ENCODE data around the gene JAG1.

The JAG1 gene

GRCh38 chr20:10652660-10653261 lies 21.0 kb downstream of the JAG1 start:
- no peak for DNase-seq (ENCODE audit: low read depth)

DNA sequence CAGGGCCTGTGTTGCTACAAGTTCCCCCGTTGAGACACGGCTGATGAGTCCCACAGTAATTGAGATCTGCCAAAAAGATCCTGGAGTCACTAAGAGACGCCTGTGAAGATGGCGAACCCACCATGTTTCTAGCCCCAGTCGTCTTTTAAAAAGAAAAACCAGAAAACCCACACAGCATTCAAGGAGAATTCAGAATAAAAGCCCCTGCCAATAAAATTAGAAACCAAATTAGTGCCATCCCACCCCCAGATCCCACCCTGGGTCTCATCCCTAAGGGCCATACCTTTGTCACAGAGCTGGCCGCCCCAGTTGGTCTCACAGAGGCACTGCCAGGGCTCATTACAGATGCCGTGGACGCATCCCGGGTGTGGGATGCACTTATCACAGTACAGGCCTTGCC lies 21.6 kb downstream of the JAG1 start:
- no peak for DNase-seq (ENCODE audit: low read depth)

DNA sequence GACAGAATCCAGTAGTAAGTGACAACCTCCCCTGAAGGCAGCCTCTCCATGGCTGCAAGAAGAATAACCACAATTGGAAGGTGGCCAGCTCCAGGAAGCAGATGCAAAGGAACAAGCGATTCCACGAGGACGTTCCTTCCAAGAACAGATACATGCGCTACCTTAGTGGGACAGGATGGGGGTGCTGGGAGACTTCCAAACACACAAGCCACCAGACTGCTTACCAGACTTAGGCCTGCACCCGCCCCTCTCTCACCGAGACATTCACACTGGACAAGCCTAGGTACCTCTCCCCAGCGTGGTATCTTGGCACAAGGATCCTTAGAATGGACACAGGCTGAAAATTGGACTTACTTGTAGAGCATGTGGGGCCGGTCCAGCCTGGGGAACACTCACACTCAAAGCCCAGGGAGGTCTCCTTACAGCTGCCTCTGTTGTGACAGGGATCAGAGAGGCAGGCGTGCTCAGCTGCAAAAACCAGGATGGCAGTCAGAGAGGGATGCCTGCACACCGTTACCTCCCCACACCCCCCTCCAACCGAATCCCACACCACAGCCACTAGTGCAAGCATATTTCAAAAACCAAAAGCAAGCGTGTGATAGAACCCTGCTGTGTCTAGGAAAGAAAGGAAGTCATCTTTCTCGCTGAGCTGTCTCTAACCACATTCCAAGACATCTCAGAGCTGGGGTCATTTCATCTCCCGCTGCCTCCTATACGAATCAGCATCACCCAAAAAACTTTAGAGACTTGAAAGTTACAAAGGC lies 22.4 kb downstream of the JAG1 start:
- no peak for DNase-seq (ENCODE audit: low read depth)

DNA sequence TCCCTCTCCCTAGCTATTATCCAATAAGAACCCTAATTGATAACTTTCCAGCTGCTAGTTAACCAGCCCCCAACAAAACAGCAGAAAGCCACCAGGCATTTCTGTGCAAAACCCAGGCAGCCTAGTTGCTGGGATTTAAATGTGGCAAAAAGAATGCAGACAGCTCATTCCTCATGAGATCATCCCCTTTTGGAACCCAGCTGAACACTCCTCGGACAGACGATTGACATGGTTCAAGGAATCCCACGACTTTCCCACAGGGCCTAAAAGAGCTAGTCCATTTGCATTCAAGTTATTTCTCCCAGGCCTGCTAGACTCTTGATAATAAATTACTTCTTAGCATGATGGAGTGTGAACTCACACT lies 24.0 kb downstream of the JAG1 start:
- DNase-seq (ENCODE audit: low read depth): no peak

DNA sequence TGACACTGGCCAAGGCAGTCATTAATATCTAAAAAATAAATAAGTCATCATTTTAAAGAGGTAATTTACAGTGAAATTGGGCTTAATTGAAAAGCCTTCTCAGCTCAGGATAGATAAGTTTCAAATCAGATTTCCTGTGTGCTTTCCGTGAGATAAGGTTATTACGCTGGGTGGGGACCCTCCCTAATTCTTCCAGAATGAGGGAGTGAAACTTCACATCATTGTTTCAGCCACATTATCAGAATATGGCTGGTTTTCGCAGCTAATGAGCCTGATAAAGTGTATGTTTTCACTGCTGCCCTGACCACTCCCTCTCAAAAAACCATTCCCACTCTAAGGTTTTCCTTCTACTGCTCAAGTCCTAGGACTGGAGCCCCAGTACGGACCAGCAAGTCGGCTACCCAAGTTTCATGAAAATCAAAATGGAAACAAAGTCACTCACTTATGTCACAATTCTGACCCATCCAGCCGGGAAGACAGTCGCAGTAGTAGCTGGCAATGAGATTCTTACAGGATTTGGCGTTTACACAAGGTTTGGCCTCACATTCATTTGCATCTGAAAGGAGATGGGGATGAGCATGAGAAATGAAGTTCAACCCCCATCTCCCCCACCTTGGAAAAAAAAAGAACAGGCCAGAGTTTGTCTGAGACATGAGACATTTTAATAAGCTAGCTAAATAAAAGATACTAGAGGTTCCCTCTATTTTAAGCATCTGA lies 24.6 kb downstream of the JAG1 start:
- no peak for DNase-seq (ENCODE audit: low read depth)

- DNase-seq (ENCODE audit: low read depth): peak; percentile 61
These were observed 25.1 kb downstream of the JAG1 start for GRCh38 chr20:10648651-10649050.

GRCh38 chr20:10647909-10648308 lies 25.9 kb downstream of the JAG1 start:
- DNase-seq (ENCODE audit: low read depth): no peak

DNA sequence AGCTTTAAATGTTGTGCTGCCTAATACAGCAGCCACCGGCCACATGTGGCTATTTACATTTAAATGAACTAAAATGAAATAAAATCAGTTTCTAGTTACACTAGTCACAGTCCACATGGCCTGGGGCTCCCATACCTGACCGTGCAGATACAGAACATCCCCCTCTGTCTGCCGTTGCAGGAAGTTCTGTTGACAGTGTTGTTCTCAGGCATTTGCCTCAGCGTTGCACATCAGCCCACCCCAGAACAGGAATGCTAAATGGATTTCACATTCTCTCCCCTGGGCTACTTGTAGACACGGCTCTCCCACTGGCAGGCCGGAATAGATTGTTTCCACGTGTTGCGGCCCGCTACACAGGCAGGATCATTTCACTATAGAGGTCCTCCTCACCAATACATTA lies 26.3 kb downstream of the JAG1 start:
- DNase-seq (ENCODE audit: low read depth): no peak

DNA sequence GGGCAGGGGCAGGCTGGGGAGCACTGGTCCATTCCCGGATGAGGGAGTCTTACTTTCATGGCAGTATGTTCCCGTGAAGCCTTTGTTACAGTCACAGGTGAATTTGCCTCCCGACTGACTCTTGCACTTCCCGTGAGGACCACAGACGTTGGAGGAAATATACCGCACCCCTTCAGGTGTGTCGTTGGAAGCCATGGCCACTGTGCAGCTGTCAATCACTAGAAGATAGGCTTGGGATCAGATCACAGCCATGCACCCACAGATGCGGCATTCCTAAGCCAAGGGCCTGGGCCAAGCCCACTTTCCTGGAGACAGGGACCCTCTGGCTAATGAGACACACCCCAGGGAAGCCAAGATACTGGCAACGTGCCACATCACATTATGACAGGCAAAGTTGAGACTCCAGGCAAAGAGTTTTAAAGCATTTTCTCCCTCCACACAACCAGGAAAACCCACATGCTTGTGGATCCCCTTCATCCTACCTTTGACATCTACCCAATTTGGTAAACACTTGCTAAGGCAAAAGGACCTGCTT lies 26.8 kb downstream of the JAG1 start:
- no peak for DNase-seq (ENCODE audit: low read depth)

- DNase-seq (ENCODE audit: low read depth): no peak
These were observed 27.8 kb downstream of the JAG1 start for GRCh38 chr20:10646006-10646405.

- DNase-seq (ENCODE audit: low read depth): no peak
These were observed 28.6 kb downstream of the JAG1 start for GRCh38 chr20:10645205-10645570.

- no peak for DNase-seq (ENCODE audit: low read depth)
These were observed 29.2 kb downstream of the JAG1 start for GRCh38 chr20:10644458-10645204.

DNA sequence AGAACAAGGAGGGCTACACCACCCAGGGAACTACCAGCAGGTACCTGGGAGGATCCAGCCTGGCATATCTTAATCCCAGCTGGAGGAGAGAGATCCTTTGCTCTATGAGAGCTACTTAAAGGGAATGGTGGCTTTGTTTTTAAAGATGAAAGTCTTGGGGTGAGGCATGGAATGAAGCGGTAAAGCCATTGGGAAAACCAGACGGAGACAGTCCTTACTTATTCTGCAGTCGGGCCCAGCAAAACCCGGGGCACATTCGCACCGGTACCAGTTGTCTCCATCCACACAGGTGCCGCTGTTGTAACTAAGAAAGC lies 30.3 kb downstream of the JAG1 start:
- DNase-seq (ENCODE audit: low read depth): no peak

DNA sequence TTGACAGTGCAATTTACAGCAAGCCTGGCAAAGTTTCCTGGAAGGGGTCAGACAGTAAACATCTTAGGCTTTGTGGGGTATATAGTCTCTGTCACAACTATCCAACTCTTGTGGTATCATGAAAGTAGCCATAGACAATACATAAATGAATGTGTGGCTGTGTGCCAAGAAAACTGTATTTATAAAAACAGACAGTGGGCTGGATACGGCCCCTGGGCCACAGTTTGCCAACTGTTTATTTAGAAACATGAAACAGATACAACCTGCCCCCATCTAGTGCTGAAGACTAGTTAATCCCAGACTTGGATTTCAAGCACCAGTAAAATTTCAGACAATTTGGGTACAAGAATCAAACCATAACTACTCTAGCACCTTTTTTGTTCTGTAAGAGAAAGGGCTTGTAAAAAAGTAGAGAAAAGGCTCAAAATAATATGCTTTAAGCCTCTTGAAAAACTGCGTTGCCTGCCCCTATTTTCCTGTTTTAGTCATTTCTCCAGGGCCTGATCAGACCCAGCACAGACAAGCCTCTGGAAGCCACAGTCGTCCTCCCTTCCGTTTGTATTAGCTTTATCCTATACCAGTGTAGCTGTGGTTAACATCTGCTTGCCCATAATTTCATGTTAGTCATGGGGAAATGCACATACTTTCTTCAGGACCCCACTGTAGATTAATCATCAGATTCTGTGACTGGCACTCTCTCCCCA lies 30.8 kb downstream of the JAG1 start:
- no peak for DNase-seq (ENCODE audit: low read depth)

- DNase-seq (ENCODE audit: low read depth): no peak
These were observed 31.9 kb downstream of the JAG1 start for GRCh38 chr20:10641893-10642292.

GRCh38 chr20:10641467-10641866 lies 32.3 kb downstream of the JAG1 start:
- no peak for DNase-seq (ENCODE audit: low read depth)

DNA sequence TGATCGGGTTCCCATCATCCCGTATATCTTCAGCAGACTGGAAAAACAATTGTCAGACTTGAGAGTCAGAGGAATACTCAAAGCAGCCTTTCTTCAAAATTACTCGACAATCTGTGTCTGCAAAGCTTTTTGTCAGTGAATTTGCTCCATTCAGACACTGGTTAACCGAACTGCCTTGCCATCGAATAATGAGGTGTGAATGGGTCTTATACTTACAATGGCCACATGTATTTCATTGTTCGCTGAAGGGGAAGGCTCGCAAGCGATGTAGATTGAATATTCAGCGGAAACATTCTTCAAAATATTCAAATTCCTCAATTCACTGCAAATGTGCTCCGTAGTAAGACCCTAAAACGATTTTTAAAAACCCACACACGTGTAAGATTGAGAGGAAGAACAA lies 32.9 kb downstream of the JAG1 start:
- DNase-seq (ENCODE audit: low read depth): no peak

- no peak for DNase-seq (ENCODE audit: low read depth)
These were observed 33.9 kb downstream of the JAG1 start for GRCh38 chr20:10639737-10640556.

DNA sequence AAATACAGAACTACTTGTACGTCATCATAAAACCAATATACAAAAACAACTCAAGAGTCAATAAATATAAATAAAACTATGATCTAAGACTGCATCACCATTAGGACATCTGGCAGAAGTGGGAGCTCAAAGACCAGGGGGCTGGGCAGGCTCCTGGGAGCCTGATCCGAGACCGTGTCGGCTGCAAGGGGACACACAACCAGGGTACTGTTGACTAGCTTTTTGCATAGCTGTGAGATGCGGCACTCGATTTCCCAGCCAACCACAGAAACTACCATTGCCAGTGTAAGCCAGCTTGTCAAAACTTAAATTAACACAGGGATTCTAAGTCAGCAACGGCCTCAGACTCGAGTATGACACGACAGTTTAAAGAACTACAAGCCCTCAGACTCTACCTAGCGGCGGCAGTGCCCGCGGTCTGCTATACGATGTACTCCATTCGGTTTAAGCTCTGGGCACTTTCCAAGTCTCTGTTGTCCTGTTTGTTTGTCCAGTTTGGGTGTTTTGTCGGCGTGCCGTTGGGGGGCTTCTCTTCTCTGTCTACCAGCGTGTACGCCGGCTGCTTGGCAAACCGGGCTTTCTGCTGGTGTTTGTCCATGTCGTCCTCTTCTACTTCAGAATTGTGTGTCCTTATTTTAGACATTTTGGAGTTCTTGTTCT lies 34.6 kb downstream of the JAG1 start:
- DNase-seq (ENCODE audit: low read depth): no peak

GRCh38 chr20:10637563-10637962 lies 36.2 kb downstream of the JAG1 start:
- DNase-seq (ENCODE audit: low read depth): no peak
